ENCODE measurements around the gene OR5T2.
"Not testable (repeated sequence)": the region's sequence is repeated elsewhere in the genome, so short reads cannot be mapped to it uniquely, and the experiment has no call there.

Gene OR5T2

GRCh38 chr11:56234155-56234554 is at the start of gene OR5T2:
Gene OR5T2 (minus strand): TSS chr11:56234255. CDS start chr11:56233062, 1,193 bp downstream.
- no peak within 1 kb of the TSS for H3K4me3 ChIP-seq (ENCODE audit: low read depth in 1 of 2, low read length in 2 of 2)
- H3K27me3 ChIP-seq (ENCODE audit: control insufficient read depth in 1 of 2, insufficient read depth in 2 of 2, low read length in 2 of 2): no peaks in the 10 kb centered on the region
- no peak within 1 kb of the TSS for H3K9ac ChIP-seq (ENCODE audit: low read length)
- no peaks in the 10 kb centered on the region for H3K36me3 ChIP-seq (ENCODE audit: insufficient read depth, low read length)
- H3K27ac ChIP-seq (ENCODE audit: low read depth, low read length): no peak within 1 kb of the TSS
- H3K4me1 ChIP-seq (ENCODE audit: insufficient read depth, low read length): no peaks in the 10 kb centered on the region
- no peaks in the 10 kb centered on the region for H3K9me3 ChIP-seq (ENCODE audit: low read length)

- no peak within 1 kb of the TSS for H3K4me3 ChIP-seq (ENCODE audit: low read depth in 1 of 2, low read length in 2 of 2)
- no peaks in the 10 kb centered on the region for H3K27me3 ChIP-seq (ENCODE audit: control insufficient read depth in 1 of 2, insufficient read depth in 2 of 2, low read length in 2 of 2)
- no peaks in the 10 kb centered on the region for H3K9me3 ChIP-seq (ENCODE audit: low read length)
- no peaks in the 10 kb centered on the region for H3K4me1 ChIP-seq (ENCODE audit: insufficient read depth, low read length)
- no peak within 1 kb of the TSS for H3K9ac ChIP-seq (ENCODE audit: low read length)
- no peaks in the 10 kb centered on the region for H3K36me3 ChIP-seq (ENCODE audit: insufficient read depth, low read length)
- H3K27ac ChIP-seq (ENCODE audit: low read depth, low read length): no peak within 1 kb of the TSS
Observed at GRCh38 chr11:56273854-56274253, 39.8 kb upstream of the OR5T2 start, which contains the start of gene OR5T1. Gene OR5T1 (plus strand): TSS chr11:56274154. CDS start chr11:56275639, 1,485 bp downstream.

GRCh38 chr11:56271092-56271491 is 37.0 kb upstream of the OR5T2 start:
- Histone ChIP-seq H3K4me3 (ENCODE audit: low read depth in 1 of 2, low read length in 2 of 2) (no peak overlapping the region), H3K27ac (ENCODE audit: low read depth, low read length) (no peak overlapping the region), H3K9me3 (ENCODE audit: low read length) (no peaks in the 10 kb centered on the region), H3K36me3 (ENCODE audit: insufficient read depth, low read length) (no peaks in the 10 kb centered on the region), H3K4me1 (ENCODE audit: insufficient read depth, low read length) (no peaks in the 10 kb centered on the region), H3K9ac (ENCODE audit: low read length) (no peak overlapping the region), H3K27me3 (ENCODE audit: control insufficient read depth in 1 of 2, insufficient read depth in 2 of 2, low read length in 2 of 2) (no peaks in the 10 kb centered on the region)

- H3K27me3 ChIP-seq (ENCODE audit: control insufficient read depth in 1 of 2, insufficient read depth in 2 of 2, low read length in 2 of 2): no peaks in the 10 kb centered on the region
- no peak within 1 kb of the TSS for H3K9ac ChIP-seq (ENCODE audit: low read length)
- no peak within 1 kb of the TSS for H3K4me3 ChIP-seq (ENCODE audit: low read depth in 1 of 2, low read length in 2 of 2)
Observed at GRCh38 chr11:56251954-56252353, 17.9 kb upstream of the OR5T2 start, which contains the start of gene OR5T3. Gene OR5T3 (plus strand): TSS chr11:56252254. CDS start chr11:56252254, 0 bp downstream.

GRCh38 chr11:56219735-56220134 is 14.3 kb downstream of the OR5T2 start:
- not testable (repeated sequence) for H3K4me1 ChIP-seq (ENCODE audit: insufficient read depth, low read length); H3K9ac ChIP-seq (ENCODE audit: low read length); H3K27ac ChIP-seq (ENCODE audit: low read depth, low read length); H3K27me3 ChIP-seq (ENCODE audit: control insufficient read depth in 1 of 2, insufficient read depth in 2 of 2, low read length in 2 of 2); H3K36me3 ChIP-seq (ENCODE audit: insufficient read depth, low read length); H3K9me3 ChIP-seq (ENCODE audit: low read length); H3K4me3 ChIP-seq (ENCODE audit: low read depth in 1 of 2, low read length in 2 of 2)

More at GRCh38 chr11:56251954-56252353, 17.9 kb upstream of the OR5T2 start, which contains the start of gene OR5T3:
- H3K36me3 ChIP-seq (ENCODE audit: insufficient read depth, low read length): no peaks in the 10 kb centered on the region
- H3K9me3 ChIP-seq (ENCODE audit: low read length): no peaks in the 10 kb centered on the region
- no peaks in the 10 kb centered on the region for H3K4me1 ChIP-seq (ENCODE audit: insufficient read depth, low read length)
- H3K27ac ChIP-seq (ENCODE audit: low read depth, low read length): no peak within 1 kb of the TSS

- H3K36me3 ChIP-seq (ENCODE audit: insufficient read depth, low read length): no peaks in the 10 kb centered on the region
Observed at GRCh38 chr11:56214537-56214936, 19.5 kb downstream of the OR5T2 start.

GRCh38 chr11:56207790-56208189 is 26.3 kb downstream of the OR5T2 start:
- Histone ChIP-seq H3K4me1 (ENCODE audit: insufficient read depth, low read length) (no peaks in the 10 kb centered on the region), H3K27ac (ENCODE audit: low read depth, low read length) (no peak overlapping the region), H3K9me3 (ENCODE audit: low read length) (no peaks in the 10 kb centered on the region), H3K4me3 (ENCODE audit: low read depth in 1 of 2, low read length in 2 of 2) (no peak overlapping the region), H3K27me3 (ENCODE audit: control insufficient read depth in 1 of 2, insufficient read depth in 2 of 2, low read length in 2 of 2) (no peaks in the 10 kb centered on the region), H3K36me3 (ENCODE audit: insufficient read depth, low read length) (no peaks in the 10 kb centered on the region), H3K9ac (ENCODE audit: low read length) (no peak overlapping the region)

More at GRCh38 chr11:56214537-56214936, 19.5 kb downstream of the OR5T2 start:
- no peaks in the 10 kb centered on the region for H3K27me3 ChIP-seq (ENCODE audit: control insufficient read depth in 1 of 2, insufficient read depth in 2 of 2, low read length in 2 of 2)
- H3K9ac ChIP-seq (ENCODE audit: low read length): no peak overlapping the region
- H3K4me3 ChIP-seq (ENCODE audit: low read depth in 1 of 2, low read length in 2 of 2): no peak overlapping the region
- H3K9me3 ChIP-seq (ENCODE audit: low read length): peaks cover 5% of the 10 kb centered on the region
- no peak overlapping the region for H3K27ac ChIP-seq (ENCODE audit: low read depth, low read length)
- no peaks in the 10 kb centered on the region for H3K4me1 ChIP-seq (ENCODE audit: insufficient read depth, low read length)

- Histone ChIP-seq H3K27ac (ENCODE audit: low read depth, low read length) (no peak overlapping the region), H3K9me3 (ENCODE audit: low read length) (no peaks in the 10 kb centered on the region), H3K4me1 (ENCODE audit: insufficient read depth, low read length) (no peaks in the 10 kb centered on the region), H3K27me3 (ENCODE audit: control insufficient read depth in 1 of 2, insufficient read depth in 2 of 2, low read length in 2 of 2) (no peaks in the 10 kb centered on the region), H3K9ac (ENCODE audit: low read length) (no peak overlapping the region), H3K36me3 (ENCODE audit: insufficient read depth, low read length) (no peaks in the 10 kb centered on the region), H3K4me3 (ENCODE audit: low read depth in 1 of 2, low read length in 2 of 2) (no peak overlapping the region)
Observed at GRCh38 chr11:56197367-56197766, 36.7 kb downstream of the OR5T2 start.

GRCh38 chr11:56196705-56197104 is 37.4 kb downstream of the OR5T2 start:
- Histone ChIP-seq H3K4me3 (ENCODE audit: low read depth in 1 of 2, low read length in 2 of 2) (no peak overlapping the region), H3K27ac (ENCODE audit: low read depth, low read length) (no peak overlapping the region), H3K9ac (ENCODE audit: low read length) (no peak overlapping the region), H3K27me3 (ENCODE audit: control insufficient read depth in 1 of 2, insufficient read depth in 2 of 2, low read length in 2 of 2) (no peaks in the 10 kb centered on the region), H3K4me1 (ENCODE audit: insufficient read depth, low read length) (no peaks in the 10 kb centered on the region), H3K36me3 (ENCODE audit: insufficient read depth, low read length) (no peaks in the 10 kb centered on the region), H3K9me3 (ENCODE audit: low read length) (no peaks in the 10 kb centered on the region)

- Histone ChIP-seq H3K27me3 (ENCODE audit: control insufficient read depth in 1 of 2, insufficient read depth in 2 of 2, low read length in 2 of 2) (no peaks in the 10 kb centered on the region), H3K27ac (ENCODE audit: low read depth, low read length) (no peak overlapping the region), H3K36me3 (ENCODE audit: insufficient read depth, low read length) (no peaks in the 10 kb centered on the region), H3K4me3 (ENCODE audit: low read depth in 1 of 2, low read length in 2 of 2) (no peak overlapping the region), H3K9ac (ENCODE audit: low read length) (no peak overlapping the region), H3K4me1 (ENCODE audit: insufficient read depth, low read length) (no peaks in the 10 kb centered on the region), H3K9me3 (ENCODE audit: low read length) (no peaks in the 10 kb centered on the region)
Observed at GRCh38 chr11:56188602-56189001, 45.5 kb downstream of the OR5T2 start.

- no peaks in the 10 kb centered on the region for H3K9me3 ChIP-seq (ENCODE audit: low read length)
- H3K4me3 ChIP-seq (ENCODE audit: low read depth in 1 of 2, low read length in 2 of 2): no peak overlapping the region
- no peak overlapping the region for H3K9ac ChIP-seq (ENCODE audit: low read length)
- no peak overlapping the region for H3K27ac ChIP-seq (ENCODE audit: low read depth, low read length)
- H3K36me3 ChIP-seq (ENCODE audit: insufficient read depth, low read length): no peaks in the 10 kb centered on the region
- H3K27me3 ChIP-seq (ENCODE audit: control insufficient read depth in 1 of 2, insufficient read depth in 2 of 2, low read length in 2 of 2): no peaks in the 10 kb centered on the region
- no peaks in the 10 kb centered on the region for H3K4me1 ChIP-seq (ENCODE audit: insufficient read depth, low read length)
Observed at GRCh38 chr11:56183459-56183858, 50.6 kb downstream of the OR5T2 start.
